B cell (primary cell): ENCODE results near the gene JARID2. TPM values are rescaled to one million over a fixed set of nuclear protein-coding genes. Genes with fewer than 3 reads are reported as not detected.

ENCODE experiments used
- ATAC-seq: fragments of 200-7000 bp; cut with Tn5 transposase; one replicate; pipeline ENCODE4 v1.10.0; 2021; ENCODE audit warnings: low read depth, mild to moderate bottlenecking, moderate number of reproducible peaks, moderate library complexity
- CTCF ChIA-PET: fragments of 350-600 bp; sonication (Branson Sonifier 250); formaldehyde crosslinking; loops from one replicate; lab custom pipeline; 2021; ENCODE audit warnings: antibody characterized with exemption, inconsistent platforms; lab: Charles Lee
- POLR2A ChIA-PET: fragments of 350-600 bp; sonication (Branson Sonifier 250); formaldehyde crosslinking; loops from one replicate; lab custom pipeline; 2021; ENCODE audit warnings: antibody characterized with exemption; lab: Charles Lee
- DNase-seq: peaks from one replicate; pipeline ENCODE4 v3.0.0; 2013
- H2AFZ ChIP-seq: 2 replicates; pipeline ENCODE4 v1.6.1; 2012; ENCODE audit warnings: mild to moderate bottlenecking, low read depth, low read length; ENCODE audit not compliant: insufficient read depth, poor library complexity, severe bottlenecking
- H3K27ac ChIP-seq, 2 donors: 1 replicate in 1 of 2; 2 replicates in 1 of 2; pipeline ENCODE4 v1.5.1; 2012 to 2013; ENCODE audit warnings: low read length in 2 of 2, mild to moderate bottlenecking in 2 of 2, moderate library complexity in 1 of 2
- H3K27me3 ChIP-seq, 4 experiments: fragments of 200-600 bp in 1 of 4; sonication (generic) in 1 of 4; replicated peaks in 1 of 4; 1 replicate in 2 of 4; 2 replicates in 2 of 4; pipeline versions ENCODE4 v1.6.1 to v1.7.0; 2013 to 2016; ENCODE audit warnings: low read length in 3 of 4, mild to moderate bottlenecking in 2 of 4, mixed read lengths in 1 of 4, moderate library complexity in 1 of 4; ENCODE audit not compliant: insufficient read depth in 4 of 4, control insufficient read depth in 3 of 4; ENCODE audit errors: control extremely low read depth in 1 of 4
- H3K36me3 ChIP-seq, 2 experiments: replicated peaks in 1 of 2; 1 replicate in 1 of 2; 2 replicates in 1 of 2; pipeline versions ENCODE4 v1.6.1 to v1.7.1; 2013; ENCODE audit warnings: low read length in 1 of 2; ENCODE audit not compliant: insufficient read depth in 2 of 2, control insufficient read depth in 1 of 2; ENCODE audit errors: control extremely low read depth in 1 of 2, extremely low read depth in 1 of 2
- H3K4me1 ChIP-seq, 2 donors: fragments of 200-600 bp in 1 of 2; sonication (generic) in 1 of 2; 1 replicate in 1 of 2; 2 replicates in 1 of 2; pipeline versions ENCODE4 v1.5.1 to v1.6.1; 2013 to 2017; ENCODE audit warnings: low read length in 2 of 2; ENCODE audit not compliant: control insufficient read depth in 2 of 2, insufficient read depth in 2 of 2
- H3K4me2 ChIP-seq: replicated peaks from 2 replicates; pipeline ENCODE3; 2012; ENCODE audit warnings: mild to moderate bottlenecking, low read depth, low read length; ENCODE audit not compliant: poor library complexity, severe bottlenecking
- H3K4me3 ChIP-seq, 5 experiments: fragments of 200-600 bp in 1 of 5; sonication (generic) in 1 of 5; 1 replicate in 3 of 5; 2 replicates in 2 of 5; pipeline versions ENCODE4 v1.5.1 to v1.7.0; 2011 to 2016; ENCODE audit warnings: low read length in 4 of 5, mild to moderate bottlenecking in 4 of 5, low read depth in 2 of 5, control low read depth in 1 of 5, moderate library complexity in 1 of 5; ENCODE audit not compliant: insufficient read depth in 1 of 5; ENCODE audit errors: control extremely low read depth in 1 of 5, extremely low read depth in 1 of 5
- H3K79me2 ChIP-seq: fragments of 200-600 bp; sonication (generic); one replicate; pipeline ENCODE4 v1.6.0; 2016; ENCODE audit warnings: low read length; ENCODE audit not compliant: control insufficient read depth, insufficient read depth
- H3K9ac ChIP-seq: fragments of 200-600 bp; sonication (generic); 2 replicates; pipeline ENCODE4 v1.6.1; 2017; ENCODE audit warnings: mild to moderate bottlenecking, low read length, moderate library complexity
- H3K9me3 ChIP-seq, 3 donors: one replicate each; pipeline versions ENCODE4 v1.6.1 to v1.7.1; 2013; ENCODE audit warnings: low read length in 2 of 3; ENCODE audit not compliant: control insufficient read depth in 2 of 3, insufficient read depth in 1 of 3; ENCODE audit errors: control extremely low read depth in 1 of 3
- H4K20me1 ChIP-seq: 2 replicates; pipeline ENCODE4 v1.6.0; 2012; ENCODE audit warnings: mild to moderate bottlenecking, low read length; ENCODE audit not compliant: insufficient read depth, control insufficient read depth, poor library complexity, severe bottlenecking
- H3K27ac Mint-ChIP-seq: one replicate; pipeline ENCODE4 v1.8.0; 2021; ENCODE audit warnings: mixed read lengths
- H3K27me3 Mint-ChIP-seq: one replicate; pipeline ENCODE4 v1.8.0; 2021; ENCODE audit warnings: mixed read lengths
- H3K4me1 Mint-ChIP-seq: one replicate; pipeline ENCODE4 v1.8.0; 2021; ENCODE audit warnings: mixed read lengths
- H3K4me3 Mint-ChIP-seq: one replicate; pipeline ENCODE4 v1.8.0; 2021; ENCODE audit warnings: mixed read lengths
- H3K9me3 Mint-ChIP-seq: one replicate; pipeline ENCODE4 v1.8.0; 2022; ENCODE audit warnings: mixed read lengths; ENCODE audit not compliant: insufficient read depth
- EZH2 ChIP-seq: IDR thresholded peaks from 2 replicates; pipeline ENCODE4 v1.6.1; 2012; ENCODE audit warnings: borderline replicate concordance, low read depth, mild to moderate bottlenecking, moderate library complexity, low read length; ENCODE audit not compliant: insufficient read depth, poor library complexity, severe bottlenecking
- WGBS: methylation state at CpG from one replicate; pipeline ENCODE4 v1.1.5; 2013; ENCODE audit warnings: missing lambda C conversion rate; ENCODE audit not compliant: insufficient coverage; 5-methylcytosine and 5-hydroxymethylcytosine counted together
- intact Hi-C: fragments of 100-400 bp; cut with micrococcal nuclease; formaldehyde crosslinking; loops from one replicate; pipeline ENCODE4 v1.10.0; 2022
- polyA plus RNA-seq: library from polyadenylated mRNA; depleted of rRNA; stranded (reverse); fragments of >200 nt; gene quantifications from 2 replicates; pipeline ENCODE4 v1.2.3, GENCODE V29; 2012
- total RNA-seq, 2 donors: library from RNA; stranded (reverse); fragments of 120-200 nt in 1 of 2; gene quantifications; 1 replicate in 1 of 2; 2 replicates in 1 of 2; pipeline versions ENCODE4 v1.2.3 to v1.2.4, GENCODE V29; 2013 to 2022
- TF ChIP-seq, protein P1 (sequence below): fragments of 200-600 bp; IDR thresholded peaks from one replicate; pipeline ENCODE4 v1.8.0; 2022; ENCODE audit warnings: antibody characterized with exemption, mild to moderate bottlenecking

Gene JARID2
- total and polyA plus RNA-seq, 2 donors (not counting 1 experiment from before 2014, with no cell fraction given), result 11.0 to 58.1 TPM

DNA sequence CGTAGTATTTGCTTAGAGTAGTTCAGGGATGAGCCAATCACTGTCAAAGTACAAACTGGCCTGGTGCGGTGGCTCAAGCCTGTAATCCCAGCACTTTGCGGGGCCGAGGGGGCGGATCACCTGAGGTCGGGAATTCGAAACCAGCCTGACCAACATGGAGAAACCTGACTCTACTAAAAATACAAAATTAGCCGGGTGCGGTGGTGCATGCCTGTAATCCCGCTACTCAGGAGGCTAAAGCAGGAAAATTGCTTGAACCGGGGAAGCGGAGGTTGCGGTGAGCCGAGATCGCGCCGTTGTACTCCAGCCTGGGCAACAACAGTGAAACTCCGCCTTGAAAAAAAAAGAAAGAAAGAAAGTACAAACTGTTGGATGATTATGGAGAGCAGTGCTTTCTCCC, 27.5 kb upstream of the JARID2 start:
- Histone ChIP-seq H3K79me2 (no peaks in the 10 kb centered on the region), H3K4me1 (peaks cover 6 to 22% of the 10 kb centered on the region in 2 donors), H3K4me3 (no peak overlapping the region), H2AFZ (no peak overlapping the region), H3K27ac (no peak overlapping the region), H3K9ac (no peak overlapping the region), H3K9me3 (peaks cover 0 to 4% (median 0%) of the 10 kb centered on the region in 3 donors), H3K27me3 (no peaks in the 10 kb centered on the region), H4K20me1 (no peaks in the 10 kb centered on the region), H3K4me2 (no peak overlapping the region), H3K36me3 (no peaks in the 10 kb centered on the region)
- Mint-ChIP-seq H3K4me1 (peaks cover 9% of the 10 kb centered on the region), H3K27me3 (no peaks in the 10 kb centered on the region), H3K27ac (no peak overlapping the region), H3K4me3 (no peak overlapping the region), H3K9me3 (no peaks in the 10 kb centered on the region)
- TF ChIP-seq EZH2, result no peak
- TF ChIP-seq, protein P1, sequence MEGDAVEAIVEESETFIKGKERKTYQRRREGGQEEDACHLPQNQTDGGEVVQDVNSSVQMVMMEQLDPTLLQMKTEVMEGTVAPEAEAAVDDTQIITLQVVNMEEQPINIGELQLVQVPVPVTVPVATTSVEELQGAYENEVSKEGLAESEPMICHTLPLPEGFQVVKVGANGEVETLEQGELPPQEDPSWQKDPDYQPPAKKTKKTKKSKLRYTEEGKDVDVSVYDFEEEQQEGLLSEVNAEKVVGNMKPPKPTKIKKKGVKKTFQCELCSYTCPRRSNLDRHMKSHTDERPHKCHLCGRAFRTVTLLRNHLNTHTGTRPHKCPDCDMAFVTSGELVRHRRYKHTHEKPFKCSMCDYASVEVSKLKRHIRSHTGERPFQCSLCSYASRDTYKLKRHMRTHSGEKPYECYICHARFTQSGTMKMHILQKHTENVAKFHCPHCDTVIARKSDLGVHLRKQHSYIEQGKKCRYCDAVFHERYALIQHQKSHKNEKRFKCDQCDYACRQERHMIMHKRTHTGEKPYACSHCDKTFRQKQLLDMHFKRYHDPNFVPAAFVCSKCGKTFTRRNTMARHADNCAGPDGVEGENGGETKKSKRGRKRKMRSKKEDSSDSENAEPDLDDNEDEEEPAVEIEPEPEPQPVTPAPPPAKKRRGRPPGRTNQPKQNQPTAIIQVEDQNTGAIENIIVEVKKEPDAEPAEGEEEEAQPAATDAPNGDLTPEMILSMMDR, result no peak
- ChIA-PET CTCF (no interaction called here), POLR2A (no interaction called here)
- no peak for DNase-seq
- WGBS, result 95% methylated on average over 18 of the region's 18 CpGs
- ATAC-seq, result no peak
- intact Hi-C loops, result no loop called here

DNA sequence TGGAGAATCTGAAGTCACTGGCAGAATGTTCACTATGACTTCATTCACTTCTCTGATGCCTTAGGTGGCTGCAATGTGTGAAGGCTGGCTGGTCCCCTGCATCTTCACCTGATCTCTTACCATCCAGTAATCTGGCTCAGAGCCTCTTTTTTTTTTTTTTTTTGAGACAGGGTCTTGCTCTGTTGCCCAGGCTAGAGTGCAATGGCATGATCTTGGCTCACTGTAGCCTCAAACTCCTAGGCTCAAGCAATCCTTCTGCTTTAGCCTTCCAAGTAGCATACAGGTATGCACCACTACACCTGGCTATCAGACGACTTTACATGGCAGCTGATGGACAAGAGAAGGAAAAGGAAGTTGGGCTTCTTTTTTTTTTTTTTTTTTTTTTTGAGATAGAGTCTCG, 25.8 kb upstream of the JARID2 start:
- ChIA-PET POLR2A (interaction anchor here (0.6 kb wide), 2 partner anchors 41 to 1001 kb away, joined by 3 to 5 read pairs; no protein-coding TSS in a partner anchor), CTCF (interaction anchor here (0.6 to 1.0 kb wide), 3 partner anchors 221 to 1091 kb away, joined by 3 to 4 read pairs (median 3); no protein-coding TSS in a partner anchor)
- peaks cover 3 to 14% of the 10 kb centered on the region in 2 donors for H3K4me1 ChIP-seq
- H3K4me3 ChIP-seq, result no peak overlapping the region
- intact Hi-C loops, result no loop called here
- Mint-ChIP-seq H3K27ac (no peak overlapping the region), H3K27me3 (no peaks in the 10 kb centered on the region), H3K9me3 (no peaks in the 10 kb centered on the region), H3K4me1 (peaks cover 2% of the 10 kb centered on the region), H3K4me3 (no peak overlapping the region)
- WGBS, result no CpG with 5 or more reads among the region's 2 CpGs
- no peak overlapping the region for H3K4me2 ChIP-seq
- H3K79me2 ChIP-seq, result no peaks in the 10 kb centered on the region
- H2AFZ ChIP-seq, result no peak overlapping the region
- H3K36me3 ChIP-seq, result no peaks in the 10 kb centered on the region
- no peaks in the 10 kb centered on the region for H4K20me1 ChIP-seq
- H3K27ac ChIP-seq, result no peak overlapping the region
- no peak overlapping the region for H3K9ac ChIP-seq
- peaks cover 0 to 4% (median 0%) of the 10 kb centered on the region in 3 donors for H3K9me3 ChIP-seq
- no peak for DNase-seq
- H3K27me3 ChIP-seq, result no peaks in the 10 kb centered on the region
- no peak for ATAC-seq
- no peak for TF ChIP-seq EZH2
- TF ChIP-seq, protein P1, result no peak
